Neural cell (in vitro differentiated cells): ENCODE data around the gene VANGL1. TPM values are rescaled to one million over a fixed set of nuclear protein-coding genes. Genes with fewer than 3 reads are reported as not detected.

Experiments
- H2AFZ ChIP-seq: fragments of 200-600, 300-800 bp; sonication (generic), shearing (Covaris generic); 2 replicates; pipeline ENCODE4 v1.6.0; 2014; ENCODE audit warnings: low read depth, mild to moderate bottlenecking, antibody characterized with exemption, low read length, moderate library complexity
- H3F3A ChIP-seq: fragments of 200-600 bp; shearing (Covaris generic); 2 replicates; pipeline ENCODE4 v1.6.1; 2016; ENCODE audit warnings: mild to moderate bottlenecking, moderate library complexity, mixed read lengths, antibody characterized with exemption, low read length; ENCODE audit not compliant: insufficient read depth, poor library complexity, severe bottlenecking
- H3K27ac ChIP-seq: fragments of 200-600, 300-800 bp; sonication (generic), shearing (Covaris generic); 2 replicates; pipeline ENCODE4 v1.5.1; 2014; ENCODE audit warnings: mild to moderate bottlenecking, low read length, moderate library complexity
- H3K27me3 ChIP-seq: fragments of 300-800, 200-600 bp; sonication (generic), shearing (Covaris generic); 2 replicates; pipeline ENCODE4 v1.6.0; 2014; ENCODE audit warnings: mild to moderate bottlenecking, low read depth, low read length, moderate library complexity; ENCODE audit not compliant: insufficient read depth
- H3K36me3 ChIP-seq: fragments of 300-800, 200-600 bp; sonication (generic), shearing (Covaris generic); 2 replicates; pipeline ENCODE4 v1.5.1; 2014; ENCODE audit warnings: mild to moderate bottlenecking, antibody characterized with exemption, low read length, moderate library complexity; ENCODE audit not compliant: insufficient read depth
- H3K4me2 ChIP-seq: fragments of 300-800, 200-600 bp; sonication (generic), shearing (Covaris generic); 2 replicates; pipeline ENCODE4 v1.6.0; 2014; ENCODE audit warnings: mild to moderate bottlenecking, low read length
- H3K4me3 ChIP-seq: fragments of 300-800, 200-600 bp; sonication (generic), shearing (Covaris generic); 2 replicates; pipeline ENCODE4 v1.5.1; 2014; ENCODE audit warnings: mild to moderate bottlenecking, low read length, moderate library complexity
- H3K79me2 ChIP-seq: fragments of 200-600 bp; shearing (Covaris generic); replicated peaks from 2 replicates; pipeline ENCODE4 v1.6.0; 2014; ENCODE audit warnings: mild to moderate bottlenecking, low read length, moderate library complexity; ENCODE audit not compliant: insufficient read depth
- H3K9ac ChIP-seq: fragments of 300-800, 200-600 bp; sonication (generic), shearing (Covaris generic); 2 replicates; pipeline ENCODE4 v1.6.1; 2016; ENCODE audit warnings: mild to moderate bottlenecking, low read length, mixed read lengths
- H3K9me2 ChIP-seq: fragments of 200-600 bp; shearing (Covaris generic); 2 replicates; pipeline ENCODE4 v1.6.1; 2016; ENCODE audit warnings: mild to moderate bottlenecking, low read length, mixed read lengths; ENCODE audit not compliant: insufficient read depth
- H3K9me3 ChIP-seq: fragments of 200-600, 300-800 bp; sonication (generic), shearing (Covaris generic); 2 replicates; pipeline ENCODE4 v1.6.1; 2016; ENCODE audit warnings: mild to moderate bottlenecking, mixed run types, low read length, moderate library complexity, mixed read lengths
- H4K20me1 ChIP-seq: fragments of 200-600 bp; shearing (Covaris generic); 2 replicates; pipeline ENCODE4 v1.6.1; 2016; ENCODE audit warnings: mild to moderate bottlenecking, mixed run types; ENCODE audit not compliant: insufficient read depth
- EP300 ChIP-seq: fragments of 450-650 bp; conservative IDR thresholded peaks from 2 replicates; pipeline ENCODE4 v1.6.1; 2014; ENCODE audit warnings: antibody characterized with exemption, mild to moderate bottlenecking, moderate library complexity; ENCODE audit not compliant: poor library complexity, severe bottlenecking
- EZH2 ChIP-seq: fragments of 200-600, 300-800 bp; shearing (Covaris generic), sonication (generic); IDR thresholded peaks from 2 replicates; pipeline ENCODE4 v1.6.1; 2014; ENCODE audit warnings: antibody characterized with exemption, low read length, borderline replicate concordance, mild to moderate bottlenecking; ENCODE audit not compliant: insufficient read depth, poor library complexity, severe bottlenecking
- MXI1 ChIP-seq: fragments of 450-650 bp; conservative IDR thresholded peaks from 2 replicates; pipeline ENCODE4 v1.6.1; 2014; ENCODE audit warnings: antibody characterized with exemption, mild to moderate bottlenecking; ENCODE audit not compliant: poor library complexity, severe bottlenecking
- POLR2AphosphoS5 ChIP-seq: IDR thresholded peaks from 2 replicates; pipeline ENCODE4 v1.6.1; 2012
- RAD21 ChIP-seq: fragments of 450-650 bp; conservative IDR thresholded peaks from 2 replicates; pipeline ENCODE4 v1.6.1; 2014; ENCODE audit warnings: antibody characterized with exemption, mild to moderate bottlenecking, moderate library complexity
- SMC3 ChIP-seq: fragments of 450-650 bp; conservative IDR thresholded peaks from 2 replicates; pipeline ENCODE4 v1.6.1; 2014; ENCODE audit warnings: antibody characterized with exemption, mild to moderate bottlenecking, moderate library complexity; ENCODE audit not compliant: poor library complexity
- TAF1 ChIP-seq: IDR thresholded peaks from 2 replicates; pipeline ENCODE4 v1.6.1; 2012; ENCODE audit warnings: low read depth
- polyA plus RNA-seq: library from polyadenylated mRNA; depleted of rRNA; stranded (reverse); fragments of >200 nt; gene quantifications from 2 replicates; pipeline ENCODE4 v1.2.3, GENCODE V29; 2014
- TF ChIP-seq, protein P1 (sequence below): fragments of 450-650 bp; IDR thresholded peaks from 2 replicates; pipeline ENCODE4 v1.5.1; 2014; ENCODE audit warnings: antibody characterized with exemption, mild to moderate bottlenecking, moderate library complexity; ENCODE audit not compliant: poor library complexity, severe bottlenecking
- TF ChIP-seq, protein P2 (sequence below): IDR thresholded peaks from 2 replicates; pipeline ENCODE4 v1.6.1; 2012; ENCODE audit warnings: borderline replicate concordance

Gene VANGL1
- polyA plus RNA-seq, 1 donor from 2014 or later = 0.53 TPM

DNA sequence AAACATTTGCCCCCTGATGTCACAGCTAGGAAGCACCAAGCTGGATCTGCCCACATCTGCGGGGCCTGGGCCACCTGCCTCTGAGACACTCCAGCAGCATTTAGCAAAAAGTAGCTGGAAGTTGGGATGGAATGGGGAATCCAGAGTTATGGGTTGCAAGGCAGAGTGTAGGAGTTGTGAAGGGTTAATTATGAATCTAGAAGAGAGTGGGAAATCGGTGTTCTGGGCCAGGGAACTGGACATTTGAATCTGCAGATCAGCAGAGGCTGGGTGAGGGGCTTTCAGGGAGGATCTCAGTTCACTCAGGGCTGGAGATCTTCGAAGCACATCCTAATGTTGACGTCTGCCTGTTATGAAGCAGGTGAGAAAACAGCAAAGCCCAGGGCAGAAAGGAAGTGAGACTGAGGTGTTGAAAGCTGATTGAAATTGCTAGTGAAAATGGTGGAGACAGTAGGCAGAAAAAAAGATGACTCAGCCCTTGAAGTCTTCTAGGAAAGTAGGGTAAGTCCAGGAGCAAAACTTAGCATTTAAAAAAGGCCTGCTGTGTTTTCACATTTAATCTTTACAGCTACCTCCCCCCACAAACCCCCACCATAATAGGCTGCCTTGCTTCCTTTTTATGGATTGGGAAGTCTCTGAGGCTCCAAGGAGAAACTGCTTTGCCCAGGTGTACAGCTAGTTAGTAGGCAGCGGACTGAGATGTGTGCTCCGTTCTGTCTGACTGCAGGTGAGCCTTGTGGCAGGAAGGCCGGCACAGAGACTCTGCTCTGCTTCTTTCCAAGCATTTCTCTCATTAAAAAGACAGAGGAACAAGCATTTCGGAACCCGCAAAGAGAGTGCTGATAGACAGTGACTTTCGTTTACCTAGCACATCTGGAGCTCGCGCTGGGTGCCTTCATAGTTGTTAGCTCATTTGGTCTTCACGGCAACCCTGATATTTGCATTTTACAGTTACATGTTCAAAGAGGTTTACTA, 7.2 kb downstream of the VANGL1 start:
- H4K20me1 ChIP-seq = no peaks in the 10 kb centered on the region
- no peak overlapping the region for H3K27ac ChIP-seq
- no peaks in the 10 kb centered on the region for H3K9me2 ChIP-seq
- no peak overlapping the region for H3K4me2 ChIP-seq
- no peak overlapping the region for H3K4me3 ChIP-seq
- TF ChIP-seq SMC3 (no peak), EP300 (no peak), RAD21 (no peak), EZH2 (no peak), POLR2AphosphoS5 (no peak), TAF1 (no peak), MXI1 (no peak)
- TF ChIP-seq, protein P1, sequence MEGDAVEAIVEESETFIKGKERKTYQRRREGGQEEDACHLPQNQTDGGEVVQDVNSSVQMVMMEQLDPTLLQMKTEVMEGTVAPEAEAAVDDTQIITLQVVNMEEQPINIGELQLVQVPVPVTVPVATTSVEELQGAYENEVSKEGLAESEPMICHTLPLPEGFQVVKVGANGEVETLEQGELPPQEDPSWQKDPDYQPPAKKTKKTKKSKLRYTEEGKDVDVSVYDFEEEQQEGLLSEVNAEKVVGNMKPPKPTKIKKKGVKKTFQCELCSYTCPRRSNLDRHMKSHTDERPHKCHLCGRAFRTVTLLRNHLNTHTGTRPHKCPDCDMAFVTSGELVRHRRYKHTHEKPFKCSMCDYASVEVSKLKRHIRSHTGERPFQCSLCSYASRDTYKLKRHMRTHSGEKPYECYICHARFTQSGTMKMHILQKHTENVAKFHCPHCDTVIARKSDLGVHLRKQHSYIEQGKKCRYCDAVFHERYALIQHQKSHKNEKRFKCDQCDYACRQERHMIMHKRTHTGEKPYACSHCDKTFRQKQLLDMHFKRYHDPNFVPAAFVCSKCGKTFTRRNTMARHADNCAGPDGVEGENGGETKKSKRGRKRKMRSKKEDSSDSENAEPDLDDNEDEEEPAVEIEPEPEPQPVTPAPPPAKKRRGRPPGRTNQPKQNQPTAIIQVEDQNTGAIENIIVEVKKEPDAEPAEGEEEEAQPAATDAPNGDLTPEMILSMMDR = no peak
- TF ChIP-seq, protein P2, sequence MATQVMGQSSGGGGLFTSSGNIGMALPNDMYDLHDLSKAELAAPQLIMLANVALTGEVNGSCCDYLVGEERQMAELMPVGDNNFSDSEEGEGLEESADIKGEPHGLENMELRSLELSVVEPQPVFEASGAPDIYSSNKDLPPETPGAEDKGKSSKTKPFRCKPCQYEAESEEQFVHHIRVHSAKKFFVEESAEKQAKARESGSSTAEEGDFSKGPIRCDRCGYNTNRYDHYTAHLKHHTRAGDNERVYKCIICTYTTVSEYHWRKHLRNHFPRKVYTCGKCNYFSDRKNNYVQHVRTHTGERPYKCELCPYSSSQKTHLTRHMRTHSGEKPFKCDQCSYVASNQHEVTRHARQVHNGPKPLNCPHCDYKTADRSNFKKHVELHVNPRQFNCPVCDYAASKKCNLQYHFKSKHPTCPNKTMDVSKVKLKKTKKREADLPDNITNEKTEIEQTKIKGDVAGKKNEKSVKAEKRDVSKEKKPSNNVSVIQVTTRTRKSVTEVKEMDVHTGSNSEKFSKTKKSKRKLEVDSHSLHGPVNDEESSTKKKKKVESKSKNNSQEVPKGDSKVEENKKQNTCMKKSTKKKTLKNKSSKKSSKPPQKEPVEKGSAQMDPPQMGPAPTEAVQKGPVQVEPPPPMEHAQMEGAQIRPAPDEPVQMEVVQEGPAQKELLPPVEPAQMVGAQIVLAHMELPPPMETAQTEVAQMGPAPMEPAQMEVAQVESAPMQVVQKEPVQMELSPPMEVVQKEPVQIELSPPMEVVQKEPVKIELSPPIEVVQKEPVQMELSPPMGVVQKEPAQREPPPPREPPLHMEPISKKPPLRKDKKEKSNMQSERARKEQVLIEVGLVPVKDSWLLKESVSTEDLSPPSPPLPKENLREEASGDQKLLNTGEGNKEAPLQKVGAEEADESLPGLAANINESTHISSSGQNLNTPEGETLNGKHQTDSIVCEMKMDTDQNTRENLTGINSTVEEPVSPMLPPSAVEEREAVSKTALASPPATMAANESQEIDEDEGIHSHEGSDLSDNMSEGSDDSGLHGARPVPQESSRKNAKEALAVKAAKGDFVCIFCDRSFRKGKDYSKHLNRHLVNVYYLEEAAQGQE = no peak
- H3K9ac ChIP-seq = no peak overlapping the region
- no peaks in the 10 kb centered on the region for H3K27me3 ChIP-seq
- H3F3A ChIP-seq = no peaks in the 10 kb centered on the region
- H2AFZ ChIP-seq = no peak overlapping the region
- H3K9me3 ChIP-seq = no peaks in the 10 kb centered on the region
- H3K36me3 ChIP-seq = no peaks in the 10 kb centered on the region
- H3K79me2 ChIP-seq = no peaks in the 10 kb centered on the region

DNA sequence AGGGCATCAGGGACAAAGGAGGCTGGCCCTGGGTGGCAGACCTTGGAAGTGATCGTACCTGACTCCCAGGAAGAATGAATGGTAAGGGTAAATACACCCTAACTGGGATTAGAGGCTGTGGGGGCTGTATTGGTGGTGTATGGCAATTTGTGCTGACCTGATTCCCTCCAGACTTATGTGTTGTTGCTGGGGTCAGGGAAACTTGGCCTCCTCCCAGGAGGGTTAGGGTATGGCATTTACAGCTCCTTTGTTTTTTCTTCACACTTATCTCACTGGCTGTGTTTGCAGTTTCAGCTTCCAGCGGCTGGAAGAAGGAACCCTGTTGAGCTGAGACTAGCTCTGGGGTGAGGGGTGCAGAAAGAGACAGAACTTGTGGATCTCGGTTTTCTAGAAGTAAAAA, 8.2 kb downstream of the VANGL1 start:
- no peaks in the 10 kb centered on the region for H3K79me2 ChIP-seq
- TF ChIP-seq POLR2AphosphoS5 (no peak), MXI1 (no peak), EZH2 (no peak), SMC3 (no peak), TAF1 (no peak), EP300 (no peak), RAD21 (no peak)
- TF ChIP-seq, protein P1 = no peak
- TF ChIP-seq, protein P2 = no peak
- no peak overlapping the region for H3K4me2 ChIP-seq
- H3K27ac ChIP-seq = no peak overlapping the region
- H3K9me3 ChIP-seq = no peaks in the 10 kb centered on the region
- H3K9me2 ChIP-seq = no peaks in the 10 kb centered on the region
- H3K27me3 ChIP-seq = no peaks in the 10 kb centered on the region
- H2AFZ ChIP-seq = no peak overlapping the region
- H3K36me3 ChIP-seq = no peaks in the 10 kb centered on the region
- H3F3A ChIP-seq = no peaks in the 10 kb centered on the region
- H4K20me1 ChIP-seq = no peaks in the 10 kb centered on the region
- no peak overlapping the region for H3K4me3 ChIP-seq
- H3K9ac ChIP-seq = no peak overlapping the region
